WTC11 (cell line): ENCODE data around the gene SCYGR3. TPM values are rescaled to one million over a fixed set of nuclear protein-coding genes. Genes with fewer than 3 reads are reported as not detected.

Experiments
- GTF2I ChIP-seq: fragments of 250-450 bp; sonication (Bioruptor Pico); conservative IDR thresholded peaks from 2 replicates; pipeline ENCODE4 v1.4.0; 2021; ENCODE audit warnings: mild to moderate bottlenecking
- ZNF671 ChIP-seq: fragments of 250-450 bp; sonication (Bioruptor Pico); IDR thresholded peaks from 2 replicates; pipeline ENCODE4 v1.8.0; 2021; ENCODE audit warnings: mild to moderate bottlenecking
- total RNA-seq: library from RNA; stranded (reverse); gene quantifications from 3 replicates; pipeline ENCODE4 v1.2.3, GENCODE V29; 2021
- TF ChIP-seq, protein P1 (sequence below): fragments of 250-450 bp; sonication (Bioruptor Pico); IDR thresholded peaks from 2 replicates; pipeline ENCODE4 v2.1.2; 2022; ENCODE audit warnings: mild to moderate bottlenecking, moderate library complexity

The SCYGR3 gene
- total RNA-seq, 1 experiment from 2014 or later = not detected

- TF ChIP-seq, protein P1, sequence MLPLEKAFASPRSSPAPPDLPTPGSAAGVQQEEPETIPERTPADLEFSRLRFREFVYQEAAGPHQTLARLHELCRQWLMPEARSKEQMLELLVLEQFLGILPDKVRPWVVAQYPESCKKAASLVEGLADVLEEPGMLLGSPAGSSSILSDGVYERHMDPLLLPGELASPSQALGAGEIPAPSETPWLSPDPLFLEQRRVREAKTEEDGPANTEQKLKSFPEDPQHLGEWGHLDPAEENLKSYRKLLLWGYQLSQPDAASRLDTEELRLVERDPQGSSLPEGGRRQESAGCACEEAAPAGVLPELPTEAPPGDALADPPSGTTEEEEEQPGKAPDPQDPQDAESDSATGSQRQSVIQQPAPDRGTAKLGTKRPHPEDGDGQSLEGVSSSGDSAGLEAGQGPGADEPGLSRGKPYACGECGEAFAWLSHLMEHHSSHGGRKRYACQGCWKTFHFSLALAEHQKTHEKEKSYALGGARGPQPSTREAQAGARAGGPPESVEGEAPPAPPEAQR (CRISPR knock-in tag) = no peak
- TF ChIP-seq ZNF671 (CRISPR knock-in tag) (no peak), GTF2I (CRISPR knock-in tag) (no peak)
These were observed 49.6 kb downstream of the SCYGR3 start (continued) for GRCh38 chr2:227565080-227565479.

Other genes with a start within 250 kb of the SCYGR3 start
- gene TM4SF20, start 235.5 kb downstream of the SCYGR3 start, total RNA-seq = not detected in 3 replicates
- gene SCYGR1, start 226.9 kb downstream of the SCYGR3 start, total RNA-seq = not detected in 3 replicates
- gene AGFG1, start 142.7 kb downstream of the SCYGR3 start, total RNA-seq = 77.5 to 82.1 TPM (median 81.3 TPM) in 3 replicates
- not detected in 3 replicates for gene SCYGR2, start 15.9 kb downstream of the SCYGR3 start, total RNA-seq
- gene SCYGR4, start 2.7 kb upstream of the SCYGR3 start, total RNA-seq = not detected in 3 replicates
- not detected in 3 replicates for gene SCYGR5, start 52.0 kb upstream of the SCYGR3 start, total RNA-seq
- 6.4 to 7.5 TPM (median 6.5 TPM) in 3 replicates for gene SLC19A3, start 103.2 kb upstream of the SCYGR3 start, total RNA-seq
- not detected in 3 replicates for gene SCYGR6, start 109.9 kb upstream of the SCYGR3 start, total RNA-seq
- not detected in 3 replicates for gene SCYGR7, start 113.5 kb upstream of the SCYGR3 start, total RNA-seq
- not detected in 3 replicates for gene SCYGR8, start 131.1 kb upstream of the SCYGR3 start, total RNA-seq
- not detected in 3 replicates for gene CCL20, start 199.0 kb upstream of the SCYGR3 start, total RNA-seq